ENCODE data around the gene NTM.

NTM gene

DNA sequence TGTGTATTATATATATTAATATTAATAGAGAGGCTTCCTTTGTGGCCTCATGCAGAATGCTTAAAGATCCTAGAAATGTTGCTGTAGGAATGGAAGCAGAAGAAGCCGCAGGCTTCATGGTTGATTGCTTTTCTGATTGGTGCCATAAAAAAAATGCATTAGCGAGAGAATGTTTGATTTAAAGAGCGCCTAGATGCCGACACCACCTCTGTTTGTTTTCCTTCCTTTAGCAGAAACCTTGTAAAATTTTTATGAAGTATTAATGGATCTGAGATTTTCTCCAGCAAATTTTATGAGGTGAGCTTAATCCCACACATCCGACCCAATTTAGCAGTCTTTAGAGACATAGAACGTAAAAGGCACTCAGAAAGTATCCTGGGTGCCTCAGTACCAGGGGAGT is 587.5 kb downstream of the NTM start:
- DNase-seq (ENCODE audit: low read depth) = no peak

- DNase-seq (ENCODE audit: low read depth) = no peak
Observed at GRCh38 chr11:131962818-131963217, 592.4 kb downstream of the NTM start.

DNA sequence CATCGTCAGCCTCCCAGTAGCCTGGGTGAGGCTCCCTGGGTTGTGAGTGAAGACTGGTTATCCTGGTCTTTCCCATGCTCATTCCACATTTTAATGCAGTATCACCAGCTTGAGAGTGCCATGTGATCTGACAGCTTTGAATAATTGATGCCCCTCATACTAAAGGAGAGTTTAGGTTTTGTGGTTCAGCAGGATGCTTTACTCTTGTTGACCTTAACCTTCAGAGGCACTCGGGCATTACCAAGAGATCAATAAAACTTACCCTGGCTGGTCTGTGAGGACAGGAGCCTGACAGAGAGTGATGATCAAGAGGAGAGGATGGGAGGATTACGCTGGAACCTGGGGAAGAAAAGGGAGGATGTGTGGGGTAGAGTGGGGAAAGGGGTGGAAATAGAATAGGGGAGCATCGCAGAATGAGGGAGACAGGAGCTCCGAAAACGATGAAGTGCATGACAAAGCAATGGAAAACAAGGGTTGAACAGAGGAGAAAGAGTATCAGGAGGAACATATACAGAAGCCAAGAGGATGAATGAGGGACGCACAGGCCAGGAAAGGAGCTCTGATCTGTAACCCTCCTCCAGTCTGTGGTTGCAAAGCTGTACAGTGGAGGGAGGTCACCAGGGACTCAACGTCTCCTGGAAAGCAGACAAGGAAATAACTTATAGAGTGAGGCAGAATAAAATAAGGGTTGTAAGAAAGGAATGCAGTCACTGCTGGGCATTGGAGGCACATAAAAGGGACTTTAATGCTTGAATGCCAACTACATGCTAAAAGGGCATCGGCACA is 594.5 kb downstream of the NTM start:
- no peak for DNase-seq (ENCODE audit: low read depth)

- no peak for DNase-seq (ENCODE audit: low read depth)
Observed at GRCh38 chr11:131965504-131965903, 595.1 kb downstream of the NTM start.

- no peak for DNase-seq (ENCODE audit: low read depth)
Observed at GRCh38 chr11:131966667-131967066, 596.3 kb downstream of the NTM start.

- DNase-seq (ENCODE audit: low read depth) = no peak
Observed at GRCh38 chr11:131969261-131969660, 598.8 kb downstream of the NTM start.

DNA sequence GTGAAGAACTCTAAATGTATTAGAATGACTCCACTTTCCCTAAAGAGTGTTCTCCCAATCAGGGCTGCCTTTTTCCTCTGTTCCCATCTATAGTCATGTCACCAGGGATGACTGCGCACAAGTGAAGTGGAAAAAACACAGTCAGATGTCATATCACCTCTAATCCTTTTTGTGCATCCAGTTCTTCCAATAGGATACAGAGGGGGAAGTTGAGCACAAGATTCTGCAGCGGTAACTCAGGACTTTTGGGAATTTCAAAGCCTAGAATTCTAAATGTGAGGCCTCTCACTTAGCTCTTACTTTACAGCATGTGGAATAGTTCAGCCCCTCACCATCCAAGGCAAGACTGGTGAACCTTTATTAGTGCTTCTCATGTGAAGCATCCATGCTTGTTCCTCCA is 602.6 kb downstream of the NTM start:
- DNase-seq (ENCODE audit: low read depth) = no peak

- DNase-seq (ENCODE audit: low read depth) = no peak
Observed at GRCh38 chr11:131975619-131976018, 605.2 kb downstream of the NTM start.

GRCh38 chr11:131976021-131976420 is 605.6 kb downstream of the NTM start:
- no peak for DNase-seq (ENCODE audit: low read depth)

- no peak for DNase-seq (ENCODE audit: low read depth)
Observed at GRCh38 chr11:131977231-131977630, 606.8 kb downstream of the NTM start.

GRCh38 chr11:131977854-131978253 is 607.4 kb downstream of the NTM start:
- no peak for DNase-seq (ENCODE audit: low read depth)

- no peak for DNase-seq (ENCODE audit: low read depth)
Observed at GRCh38 chr11:131978351-131978750, 607.9 kb downstream of the NTM start.

- DNase-seq (ENCODE audit: low read depth) = no peak
Observed at GRCh38 chr11:131979364-131979763, 608.9 kb downstream of the NTM start.

DNA sequence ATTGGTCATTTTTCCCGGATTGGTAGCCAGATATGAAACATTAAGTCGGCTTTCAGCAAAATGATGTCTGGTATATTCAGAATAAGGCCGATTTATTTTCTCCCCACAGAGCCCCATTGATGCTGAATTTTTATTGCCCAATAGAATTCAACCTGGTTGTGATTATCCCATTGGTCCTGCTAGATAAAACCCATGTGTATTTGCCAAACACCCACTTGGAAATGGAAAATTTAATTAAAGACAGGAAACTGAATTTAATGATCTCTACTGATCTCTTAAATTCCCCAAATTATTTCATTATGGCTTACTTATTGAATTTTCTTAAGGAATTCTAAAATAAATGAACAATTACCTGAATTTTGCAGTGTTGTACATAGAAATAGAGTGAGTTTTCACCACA is 609.8 kb downstream of the NTM start:
- no peak for DNase-seq (ENCODE audit: low read depth)

DNA sequence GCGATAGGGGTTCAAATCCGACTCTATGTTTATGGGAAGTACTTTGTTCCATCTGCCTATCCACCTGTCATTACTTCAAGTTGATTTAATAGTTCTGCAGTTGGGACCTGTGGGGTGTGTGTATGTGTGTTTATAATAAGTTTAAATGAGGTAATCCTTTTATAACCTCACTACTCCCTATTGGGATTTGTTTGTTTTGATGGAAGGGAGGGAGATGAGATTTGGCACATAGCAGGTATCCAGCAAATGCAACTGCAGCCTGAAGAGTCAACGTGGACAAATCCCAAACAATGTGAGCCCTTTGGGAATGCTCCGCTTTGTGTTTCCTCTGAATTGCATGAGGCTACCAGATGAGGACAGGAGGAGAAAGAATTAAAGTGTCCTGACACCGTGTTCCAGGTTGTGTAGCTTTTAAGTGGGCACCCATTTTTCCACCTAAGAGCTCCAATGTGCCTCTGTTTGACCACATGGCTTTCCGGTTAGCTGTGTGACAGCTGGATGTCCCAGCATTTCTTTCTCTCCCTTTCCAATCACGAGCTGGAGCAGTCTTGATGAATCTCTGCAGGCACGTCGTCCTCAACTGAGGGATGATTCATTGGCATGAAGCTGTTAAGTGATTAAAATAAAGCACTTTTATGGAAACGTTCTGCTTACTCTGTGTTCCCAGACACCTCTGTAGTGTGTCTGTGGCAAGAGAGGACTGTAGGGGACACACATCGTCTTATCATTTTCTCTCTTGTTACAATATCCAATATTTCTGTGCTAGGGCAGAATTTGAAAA is 610.7 kb downstream of the NTM start:
- no peak for DNase-seq (ENCODE audit: low read depth)

- DNase-seq (ENCODE audit: low read depth) = no peak
Observed at GRCh38 chr11:131982154-131982553, 611.7 kb downstream of the NTM start.

GRCh38 chr11:131985846-131986301 is 615.5 kb downstream of the NTM start:
- no peak for DNase-seq (ENCODE audit: low read depth)

DNA sequence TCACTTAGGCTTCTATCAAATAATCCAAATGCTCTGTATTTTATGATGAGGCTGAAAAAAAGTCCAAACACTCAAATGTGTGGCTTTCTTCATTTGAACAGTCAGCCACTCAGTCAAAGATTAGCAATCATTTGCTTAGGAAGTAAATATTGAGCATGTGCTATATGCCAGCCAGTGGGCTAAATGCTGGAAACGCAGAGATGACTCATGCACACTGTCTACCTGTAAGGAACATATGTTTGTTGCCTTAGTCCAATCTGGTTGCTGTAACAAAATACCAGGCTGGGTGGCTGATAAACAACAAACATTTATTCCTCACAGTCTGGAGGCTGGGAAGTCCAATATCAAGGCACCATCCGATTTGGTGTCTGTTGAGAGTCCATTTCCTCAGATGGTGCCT is 617.3 kb downstream of the NTM start:
- no peak for DNase-seq (ENCODE audit: low read depth)

GRCh38 chr11:131991606-131992005 is 621.2 kb downstream of the NTM start:
- no peak for DNase-seq (ENCODE audit: low read depth)

GRCh38 chr11:131993246-131993645 is 622.8 kb downstream of the NTM start:
- DNase-seq (ENCODE audit: low read depth) = no peak

DNA sequence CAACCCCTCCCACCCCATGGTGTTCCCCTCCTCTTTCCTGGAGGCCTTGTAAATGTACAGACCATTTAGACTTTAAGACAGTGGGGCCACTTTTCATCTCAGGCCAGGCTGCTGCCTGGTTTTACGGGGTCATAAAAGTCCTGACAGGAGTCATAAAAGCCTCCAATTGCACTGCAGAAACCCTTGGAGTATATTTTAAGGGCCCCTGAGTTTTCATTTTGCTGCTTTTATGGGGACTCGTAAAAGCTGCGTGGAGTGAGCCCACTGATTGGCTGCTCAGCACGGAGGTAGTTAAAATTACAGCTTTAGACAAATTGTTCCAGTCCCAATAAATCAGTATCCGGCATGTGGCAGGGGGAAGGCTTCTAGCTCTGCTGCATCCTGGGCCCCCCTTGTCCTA is 627.6 kb downstream of the NTM start:
- no peak for DNase-seq (ENCODE audit: low read depth)

DNA sequence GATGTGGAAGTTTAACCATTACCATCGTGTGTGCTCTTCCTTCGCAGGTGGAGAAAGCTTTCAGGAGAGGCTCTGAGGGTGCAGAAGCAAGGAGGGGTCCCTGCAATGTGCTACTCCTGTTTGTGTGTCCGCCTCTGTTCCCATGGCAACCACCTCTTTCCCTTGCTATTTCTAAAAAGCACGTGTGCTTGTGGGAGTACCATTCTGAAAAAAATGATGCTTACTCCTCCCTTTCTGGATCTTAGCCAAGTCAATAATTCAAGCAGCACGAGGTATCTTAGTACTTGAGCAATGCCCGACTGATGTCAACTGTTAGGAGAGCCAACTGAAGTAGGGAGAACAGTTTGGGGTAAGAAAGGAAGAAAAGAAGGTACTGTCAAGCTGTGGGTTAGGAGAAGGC is 628.7 kb downstream of the NTM start:
- DNase-seq (ENCODE audit: low read depth) = no peak

GRCh38 chr11:131999955-132000354 is 629.5 kb downstream of the NTM start:
- no peak for DNase-seq (ENCODE audit: low read depth)

All from T follicular helper cell (primary cell).